Neural progenitor cell (in vitro differentiated cells): ENCODE data around the gene MAGI1. TPM values are rescaled to one million over a fixed set of nuclear protein-coding genes. Genes with fewer than 3 reads are reported as not detected.

Experiments
- DNase-seq: peaks from one replicate; pipeline ENCODE4 v3.0.0-alpha.2; 2016; ENCODE audit warnings: low spot score
- H2AFZ ChIP-seq: fragments of 200-600 bp; sonication (generic); replicated peaks from 2 replicates; pipeline ENCODE4 v1.6.1; 2016; ENCODE audit warnings: antibody characterized with exemption
- H3F3A ChIP-seq: fragments of 200-600 bp; sonication (generic); 2 replicates; pipeline ENCODE4 v1.6.1; 2016; ENCODE audit warnings: antibody characterized with exemption, low read depth
- H3K27ac ChIP-seq: fragments of 200-600 bp; sonication (generic); 2 replicates; pipeline ENCODE4 v1.5.1; 2016; ENCODE audit warnings: mild to moderate bottlenecking
- H3K27me3 ChIP-seq: fragments of 200-600 bp; sonication (generic); 2 replicates; pipeline ENCODE4 v1.6.1; 2016; ENCODE audit warnings: mild to moderate bottlenecking, moderate library complexity
- H3K36me3 ChIP-seq: fragments of 200-600 bp; sonication (generic); 2 replicates; pipeline ENCODE4 v1.5.1; 2016
- H3K4me1 ChIP-seq: fragments of 200-600 bp; sonication (generic); 2 replicates; pipeline ENCODE4 v1.6.1; 2016; ENCODE audit warnings: mixed run types
- H3K4me2 ChIP-seq: fragments of 200-600 bp; sonication (generic); 2 replicates; pipeline ENCODE4 v1.6.1; 2016
- H3K4me3 ChIP-seq: fragments of 200-600 bp; sonication (generic); 2 replicates; pipeline ENCODE4 v1.5.1; 2016
- H3K79me2 ChIP-seq: fragments of 200-600 bp; sonication (generic); 2 replicates; pipeline ENCODE4 v1.6.1; 2016; ENCODE audit warnings: low read depth
- H3K9ac ChIP-seq: fragments of 200-600 bp; sonication (generic); 2 replicates; pipeline ENCODE4 v1.6.1; 2016
- H3K9me3 ChIP-seq: fragments of 200-600 bp; sonication (generic); 2 replicates; pipeline ENCODE4 v1.5.1; 2016; ENCODE audit warnings: low read depth
- H4K20me1 ChIP-seq: fragments of 200-600 bp; sonication (generic); 2 replicates; pipeline ENCODE4 v1.6.1; 2016; ENCODE audit warnings: low read depth
- H3K27ac Mint-ChIP-seq: 3 replicates; pipeline ENCODE4 v1.8.0; 2021; ENCODE audit warnings: mixed read lengths
- H3K27me3 Mint-ChIP-seq: 2 replicates; pipeline ENCODE4 v1.8.0; 2022; ENCODE audit warnings: low read depth, mild to moderate bottlenecking, inconsistent platforms, moderate library complexity, mixed read lengths; ENCODE audit not compliant: insufficient read depth
- H3K36me3 Mint-ChIP-seq: 3 replicates; pipeline ENCODE4 v1.8.0; 2021; ENCODE audit warnings: mixed read lengths
- H3K4me1 Mint-ChIP-seq: 3 replicates; pipeline ENCODE4 v1.8.0; 2021; ENCODE audit warnings: mixed read lengths
- H3K4me3 Mint-ChIP-seq: 3 replicates; pipeline ENCODE4 v1.8.0; 2021; ENCODE audit warnings: mild to moderate bottlenecking, moderate library complexity, mixed read lengths
- H3K9me3 Mint-ChIP-seq: 3 replicates; pipeline ENCODE4 v1.8.0; 2020; ENCODE audit warnings: mixed read lengths
- EZH2 ChIP-seq: fragments of 200-600 bp; sonication (generic); IDR thresholded peaks from 2 replicates; pipeline ENCODE4 v1.6.1; 2017; ENCODE audit warnings: antibody characterized with exemption, mild to moderate bottlenecking, moderate library complexity
- EZH2phosphoT487 ChIP-seq: fragments of 200-600 bp; sonication (generic); IDR thresholded peaks from 2 replicates; pipeline ENCODE4 v1.6.1; 2017; ENCODE audit warnings: antibody characterized with exemption
- total RNA-seq: library from RNA; depleted of rRNA; stranded (reverse); fragments of >200 nt; gene quantifications from 2 replicates; pipeline ENCODE4 v1.2.3, GENCODE V29; 2015; ENCODE audit warnings: low replicate concordance
- TF ChIP-seq, protein P1 (sequence below): fragments of 200-600 bp; sonication (generic); IDR thresholded peaks from 2 replicates; pipeline ENCODE4 v1.5.1; 2017; ENCODE audit warnings: antibody characterized with exemption, mild to moderate bottlenecking

Gene MAGI1
- total RNA-seq, 1 donor from 2014 or later, result 40.6 TPM

DNA sequence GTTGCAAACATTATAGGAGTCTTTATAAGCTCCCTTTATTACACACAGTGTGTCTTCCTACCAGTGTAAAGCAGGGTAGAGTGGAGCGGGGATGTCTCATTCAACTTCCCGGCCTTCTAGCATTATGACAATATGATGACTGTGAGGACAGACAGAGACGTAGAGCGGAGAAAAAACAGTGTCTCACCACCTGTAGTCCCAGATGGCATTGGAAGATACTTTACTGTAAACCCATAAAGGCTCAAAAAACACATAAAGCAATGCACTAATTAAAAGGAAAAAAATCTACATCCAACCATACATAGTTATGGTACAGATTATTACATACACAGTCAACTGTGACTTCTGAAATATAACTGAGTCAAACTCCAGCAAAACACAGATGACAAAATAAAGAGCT is 383.7 kb downstream of the MAGI1 start:
- no peaks in the 10 kb centered on the region for H4K20me1 ChIP-seq
- H3K4me2 ChIP-seq, result no peak overlapping the region
- no peak overlapping the region for H3K27ac ChIP-seq
- H2AFZ ChIP-seq, result no peak overlapping the region
- Mint-ChIP-seq H3K27ac (no peak overlapping the region), H3K4me1 (peaks cover 7% of the 10 kb centered on the region), H3K36me3 (no peaks in the 10 kb centered on the region), H3K4me3 (no peak overlapping the region), H3K27me3 (no peaks in the 10 kb centered on the region), H3K9me3 (peaks cover 4% of the 10 kb centered on the region)
- no peaks in the 10 kb centered on the region for H3F3A ChIP-seq
- no peak overlapping the region for H3K9ac ChIP-seq
- no peaks in the 10 kb centered on the region for H3K36me3 ChIP-seq
- H3K4me1 ChIP-seq, result no peaks in the 10 kb centered on the region
- no peak overlapping the region for H3K4me3 ChIP-seq
- peaks cover 5% of the 10 kb centered on the region for H3K79me2 ChIP-seq
- no peaks in the 10 kb centered on the region for H3K27me3 ChIP-seq
- TF ChIP-seq, protein P1, sequence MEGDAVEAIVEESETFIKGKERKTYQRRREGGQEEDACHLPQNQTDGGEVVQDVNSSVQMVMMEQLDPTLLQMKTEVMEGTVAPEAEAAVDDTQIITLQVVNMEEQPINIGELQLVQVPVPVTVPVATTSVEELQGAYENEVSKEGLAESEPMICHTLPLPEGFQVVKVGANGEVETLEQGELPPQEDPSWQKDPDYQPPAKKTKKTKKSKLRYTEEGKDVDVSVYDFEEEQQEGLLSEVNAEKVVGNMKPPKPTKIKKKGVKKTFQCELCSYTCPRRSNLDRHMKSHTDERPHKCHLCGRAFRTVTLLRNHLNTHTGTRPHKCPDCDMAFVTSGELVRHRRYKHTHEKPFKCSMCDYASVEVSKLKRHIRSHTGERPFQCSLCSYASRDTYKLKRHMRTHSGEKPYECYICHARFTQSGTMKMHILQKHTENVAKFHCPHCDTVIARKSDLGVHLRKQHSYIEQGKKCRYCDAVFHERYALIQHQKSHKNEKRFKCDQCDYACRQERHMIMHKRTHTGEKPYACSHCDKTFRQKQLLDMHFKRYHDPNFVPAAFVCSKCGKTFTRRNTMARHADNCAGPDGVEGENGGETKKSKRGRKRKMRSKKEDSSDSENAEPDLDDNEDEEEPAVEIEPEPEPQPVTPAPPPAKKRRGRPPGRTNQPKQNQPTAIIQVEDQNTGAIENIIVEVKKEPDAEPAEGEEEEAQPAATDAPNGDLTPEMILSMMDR, result no peak
- no peak for TF ChIP-seq EZH2
- TF ChIP-seq EZH2phosphoT487, result no peak
- H3K9me3 ChIP-seq, result no peaks in the 10 kb centered on the region
- DNase-seq, result no peak

DNA sequence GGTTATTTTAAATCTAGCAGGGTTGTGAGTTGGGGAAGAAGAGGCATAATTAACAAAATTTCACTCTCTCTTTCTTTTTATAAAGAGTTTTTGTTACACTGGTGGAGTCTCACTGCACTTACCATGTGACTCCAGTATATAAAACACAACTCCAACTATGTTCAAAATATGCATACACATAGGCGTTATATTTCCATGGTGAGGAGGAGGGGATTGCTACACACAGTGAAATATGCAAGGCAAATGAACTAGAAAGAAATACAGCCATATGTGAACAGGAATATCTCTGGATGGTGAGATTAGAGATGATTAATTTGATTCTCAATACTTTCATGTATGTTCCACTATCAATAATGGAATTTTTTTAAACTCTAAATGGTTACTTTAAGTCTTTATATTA is 385.0 kb downstream of the MAGI1 start:
- Mint-ChIP-seq H3K36me3 (no peaks in the 10 kb centered on the region), H3K27me3 (no peaks in the 10 kb centered on the region), H3K4me1 (peaks cover 6% of the 10 kb centered on the region), H3K27ac (no peak overlapping the region), H3K9me3 (peaks cover 10% of the 10 kb centered on the region), H3K4me3 (no peak overlapping the region)
- Histone ChIP-seq H3K9me3 (no peaks in the 10 kb centered on the region), H3K79me2 (peaks cover 5% of the 10 kb centered on the region), H3K4me3 (no peak overlapping the region), H3K27me3 (no peaks in the 10 kb centered on the region), H3K27ac (no peak overlapping the region), H3K36me3 (no peaks in the 10 kb centered on the region), H4K20me1 (no peaks in the 10 kb centered on the region), H3K4me2 (no peak overlapping the region), H3K4me1 (no peaks in the 10 kb centered on the region), H3K9ac (no peak overlapping the region), H3F3A (no peaks in the 10 kb centered on the region), H2AFZ (no peak overlapping the region)
- DNase-seq, result no peak
- TF ChIP-seq, protein P1, result no peak
- TF ChIP-seq EZH2phosphoT487 (no peak), EZH2 (no peak)

DNA sequence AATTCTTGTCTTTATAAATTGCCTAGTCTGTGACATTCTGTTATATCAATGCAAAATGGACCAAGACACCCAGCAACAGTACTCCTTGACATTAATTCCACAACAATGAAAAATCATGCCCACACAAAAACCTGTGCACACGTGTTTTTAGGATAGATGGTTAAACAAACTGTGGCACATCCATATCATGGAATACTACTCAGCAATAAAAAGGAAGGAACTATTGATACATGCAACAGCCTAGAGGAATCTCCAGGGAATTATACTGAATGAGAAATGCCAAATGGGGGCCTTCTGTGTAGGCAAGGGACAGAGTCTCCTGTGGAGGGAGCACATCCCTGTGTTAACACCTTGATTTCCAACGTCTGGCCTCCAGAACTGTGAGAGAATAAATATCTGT is 388.5 kb downstream of the MAGI1 start:
- Mint-ChIP-seq H3K27me3 (no peaks in the 10 kb centered on the region), H3K36me3 (peaks cover 1% of the 10 kb centered on the region), H3K9me3 (peaks cover 26% of the 10 kb centered on the region), H3K4me3 (no peak overlapping the region), H3K27ac (no peak overlapping the region), H3K4me1 (no peaks in the 10 kb centered on the region)
- no peak overlapping the region for H2AFZ ChIP-seq
- no peaks in the 10 kb centered on the region for H3K4me1 ChIP-seq
- no peaks in the 10 kb centered on the region for H3K27me3 ChIP-seq
- no peak overlapping the region for H3K4me2 ChIP-seq
- no peak overlapping the region for H3K9ac ChIP-seq
- no peaks in the 10 kb centered on the region for H3F3A ChIP-seq
- H3K36me3 ChIP-seq, result no peaks in the 10 kb centered on the region
- no peak overlapping the region for H3K4me3 ChIP-seq
- peaks cover 13% of the 10 kb centered on the region for H3K79me2 ChIP-seq
- no peaks in the 10 kb centered on the region for H4K20me1 ChIP-seq
- DNase-seq, result no peak
- no peaks in the 10 kb centered on the region for H3K9me3 ChIP-seq
- H3K27ac ChIP-seq, result no peak overlapping the region
- TF ChIP-seq EZH2, result no peak
- no peak for TF ChIP-seq EZH2phosphoT487
- TF ChIP-seq, protein P1, result no peak
